Adrenal gland (tissue), 5 donors: ENCODE measurements around the gene LRP1B.

Experiments used
- POLR2A ChIP-seq, 2 donors: fragments of 450-650 bp; IDR thresholded peaks; one replicate each; pipeline ENCODE4 v1.6.1; 2017; ENCODE audit warnings: antibody characterized with exemption in 2 of 2, mild to moderate bottlenecking in 2 of 2, moderate library complexity in 1 of 2
- TF ChIP-seq, protein P1 (sequence below), 6 experiments: fragments of 450-650 bp in 4 of 6; fragments of 200-600 bp in 2 of 6; sonication (generic) in 1 of 6; IDR thresholded peaks; 1 replicate in 5 of 6; 2 replicates in 1 of 6; pipeline versions ENCODE4 v1.5.1 to v1.8.0; 2016 to 2021; ENCODE audit warnings: antibody characterized with exemption in 6 of 6, mild to moderate bottlenecking in 2 of 6, moderate library complexity in 1 of 6
- donor health status: DM: no; HTN: no; CAD: no.

DNA sequence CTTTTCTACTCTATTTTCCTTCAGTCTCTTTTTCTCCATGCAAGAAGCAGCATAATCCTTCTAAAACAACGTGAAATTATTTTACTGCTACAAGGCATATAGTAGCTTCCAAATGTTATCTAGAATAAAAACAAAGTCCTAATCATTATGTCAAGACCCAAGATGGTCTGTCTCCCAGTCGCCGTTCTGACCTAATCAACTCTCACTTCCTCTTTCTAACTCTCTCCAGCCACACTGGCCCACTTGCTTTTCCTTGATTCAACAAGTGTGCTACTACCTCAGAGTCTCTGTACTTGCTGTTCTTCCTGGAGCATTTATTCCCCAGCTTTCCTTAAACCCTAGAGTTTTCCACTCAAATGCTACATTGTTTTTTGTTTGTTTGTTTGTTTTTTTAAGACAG, 1491.2 kb downstream of the LRP1B start:
- TF ChIP-seq, protein P1, sequence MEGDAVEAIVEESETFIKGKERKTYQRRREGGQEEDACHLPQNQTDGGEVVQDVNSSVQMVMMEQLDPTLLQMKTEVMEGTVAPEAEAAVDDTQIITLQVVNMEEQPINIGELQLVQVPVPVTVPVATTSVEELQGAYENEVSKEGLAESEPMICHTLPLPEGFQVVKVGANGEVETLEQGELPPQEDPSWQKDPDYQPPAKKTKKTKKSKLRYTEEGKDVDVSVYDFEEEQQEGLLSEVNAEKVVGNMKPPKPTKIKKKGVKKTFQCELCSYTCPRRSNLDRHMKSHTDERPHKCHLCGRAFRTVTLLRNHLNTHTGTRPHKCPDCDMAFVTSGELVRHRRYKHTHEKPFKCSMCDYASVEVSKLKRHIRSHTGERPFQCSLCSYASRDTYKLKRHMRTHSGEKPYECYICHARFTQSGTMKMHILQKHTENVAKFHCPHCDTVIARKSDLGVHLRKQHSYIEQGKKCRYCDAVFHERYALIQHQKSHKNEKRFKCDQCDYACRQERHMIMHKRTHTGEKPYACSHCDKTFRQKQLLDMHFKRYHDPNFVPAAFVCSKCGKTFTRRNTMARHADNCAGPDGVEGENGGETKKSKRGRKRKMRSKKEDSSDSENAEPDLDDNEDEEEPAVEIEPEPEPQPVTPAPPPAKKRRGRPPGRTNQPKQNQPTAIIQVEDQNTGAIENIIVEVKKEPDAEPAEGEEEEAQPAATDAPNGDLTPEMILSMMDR (IDR thresholded peaks at IDR 0.05), result no peak
- TF ChIP-seq POLR2A (IDR thresholded peaks at IDR 0.05), result no peak
